WTC11 (cell line): ENCODE results near the gene SKI.

Source experiments
- NR2C2 ChIP-seq: sonication (generic); formaldehyde crosslinking; IDR thresholded peaks from 2 replicates; pipeline ENCODE4 v1.8.0; 2022; ENCODE audit warnings: mild to moderate bottlenecking, missing genetic modification reagents
- SMAD3 ChIP-seq: sonication (generic); formaldehyde crosslinking; IDR thresholded peaks from 2 replicates; pipeline ENCODE4 v1.8.0; 2022; ENCODE audit warnings: missing genetic modification reagents, mild to moderate bottlenecking, borderline replicate concordance
- TF ChIP-seq, protein P1 (sequence below): sonication (generic); formaldehyde crosslinking; IDR thresholded peaks from 2 replicates; pipeline ENCODE4 v1.8.0; 2022; ENCODE audit warnings: mild to moderate bottlenecking, missing genetic modification reagents
- TF ChIP-seq, protein P2 (sequence below): fragments of 200-600 bp; IDR thresholded peaks from 2 replicates; pipeline ENCODE4 v1.8.0; 2022; ENCODE audit warnings: antibody characterized with exemption

DNA sequence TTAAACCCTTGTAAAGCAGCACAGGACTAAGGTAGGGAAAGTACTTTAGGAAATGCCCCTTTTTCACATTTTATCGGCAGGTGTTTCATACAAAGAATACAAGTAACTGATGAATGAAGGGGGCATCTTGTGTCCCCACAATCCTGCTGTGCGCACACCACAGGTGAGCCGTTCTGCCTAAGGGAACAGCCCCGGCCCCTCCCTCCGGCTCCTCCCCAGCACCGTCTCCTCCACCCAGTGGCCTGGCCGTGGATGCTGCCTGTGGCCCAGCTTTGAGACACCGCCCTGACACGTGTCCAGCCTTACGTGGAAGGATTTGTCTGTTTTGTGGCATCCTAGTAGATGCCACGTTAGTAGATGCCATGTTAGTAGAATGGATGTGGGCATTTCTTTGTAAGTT is 46.4 kb upstream of the SKI start:
- TF ChIP-seq, protein P1, sequence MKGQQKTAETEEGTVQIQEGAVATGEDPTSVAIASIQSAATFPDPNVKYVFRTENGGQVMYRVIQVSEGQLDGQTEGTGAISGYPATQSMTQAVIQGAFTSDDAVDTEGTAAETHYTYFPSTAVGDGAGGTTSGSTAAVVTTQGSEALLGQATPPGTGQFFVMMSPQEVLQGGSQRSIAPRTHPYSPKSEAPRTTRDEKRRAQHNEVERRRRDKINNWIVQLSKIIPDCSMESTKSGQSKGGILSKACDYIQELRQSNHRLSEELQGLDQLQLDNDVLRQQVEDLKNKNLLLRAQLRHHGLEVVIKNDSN, result no peak
- TF ChIP-seq, protein P2, sequence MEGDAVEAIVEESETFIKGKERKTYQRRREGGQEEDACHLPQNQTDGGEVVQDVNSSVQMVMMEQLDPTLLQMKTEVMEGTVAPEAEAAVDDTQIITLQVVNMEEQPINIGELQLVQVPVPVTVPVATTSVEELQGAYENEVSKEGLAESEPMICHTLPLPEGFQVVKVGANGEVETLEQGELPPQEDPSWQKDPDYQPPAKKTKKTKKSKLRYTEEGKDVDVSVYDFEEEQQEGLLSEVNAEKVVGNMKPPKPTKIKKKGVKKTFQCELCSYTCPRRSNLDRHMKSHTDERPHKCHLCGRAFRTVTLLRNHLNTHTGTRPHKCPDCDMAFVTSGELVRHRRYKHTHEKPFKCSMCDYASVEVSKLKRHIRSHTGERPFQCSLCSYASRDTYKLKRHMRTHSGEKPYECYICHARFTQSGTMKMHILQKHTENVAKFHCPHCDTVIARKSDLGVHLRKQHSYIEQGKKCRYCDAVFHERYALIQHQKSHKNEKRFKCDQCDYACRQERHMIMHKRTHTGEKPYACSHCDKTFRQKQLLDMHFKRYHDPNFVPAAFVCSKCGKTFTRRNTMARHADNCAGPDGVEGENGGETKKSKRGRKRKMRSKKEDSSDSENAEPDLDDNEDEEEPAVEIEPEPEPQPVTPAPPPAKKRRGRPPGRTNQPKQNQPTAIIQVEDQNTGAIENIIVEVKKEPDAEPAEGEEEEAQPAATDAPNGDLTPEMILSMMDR, result no peak
- TF ChIP-seq SMAD3 (CRISPR knock-in tag), result no peak
- no peak for TF ChIP-seq NR2C2 (CRISPR knock-in tag)
